ENCODE data around the gene TTYH3. TPM values are rescaled to one million over a fixed set of nuclear protein-coding genes. Genes with fewer than 3 reads are reported as not detected.

The TTYH3 gene
- total and polyA plus RNA-seq, 9 donors = 5.6 to 34.4 (median 22.0) TPM

- H3K4me3 ChIP-seq = no peak overlapping the region
These were observed 36.4 kb upstream of the TTYH3 start for GRCh38 chr7:2595258-2595860.

GRCh38 chr7:2596464-2597272 is 35.1 kb upstream of the TTYH3 start:
- Histone ChIP-seq H3K9me3 (no peaks in the 10 kb centered on the region), H3K27me3 (no peaks in the 10 kb centered on the region), H3K4me1 (ENCODE audit: insufficient read depth) (no peaks in the 10 kb centered on the region), H3K36me3 (no peaks in the 10 kb centered on the region), H3K4me3 (no peak overlapping the region), H3K27ac (no peak overlapping the region)
- intact Hi-C loops (cut with DNase I) = no loop called here
- TF ChIP-seq POLR2A (IDR thresholded peaks at IDR 0.05) (no peak), CTCF (IDR thresholded peaks at IDR 0.05) (no peak), EP300 (IDR thresholded peaks at IDR 0.05) (no peak)
- DNase-seq = no peak
- WGBS, 3 donors = 83 to 90% (median 88%) methylated on average over 22 of the region's 22 CpGs

More at GRCh38 chr7:2595258-2595860, 36.4 kb upstream of the TTYH3 start:
- H3K9me3 ChIP-seq = no peaks in the 10 kb centered on the region
- DNase-seq = no peak
- no peaks in the 10 kb centered on the region for H3K4me1 ChIP-seq (ENCODE audit: insufficient read depth)
- no peak overlapping the region for H3K27ac ChIP-seq
- no peaks in the 10 kb centered on the region for H3K36me3 ChIP-seq
- intact Hi-C loops (cut with DNase I) = no loop called here
- H3K27me3 ChIP-seq = no peaks in the 10 kb centered on the region
- WGBS, 3 donors = 89 to 91% (median 90%) methylated on average over 27 of the region's 27 CpGs
- no peak for TF ChIP-seq CTCF (IDR thresholded peaks at IDR 0.05)
- TF ChIP-seq POLR2A (IDR thresholded peaks at IDR 0.05) = no peak
- TF ChIP-seq EP300 (IDR thresholded peaks at IDR 0.05) = no peak

GRCh38 chr7:2597273-2597640 is 34.5 kb upstream of the TTYH3 start:
- intact Hi-C loops (cut with DNase I) = no loop called here
- WGBS, 3 donors = 84 to 90% (median 84%) methylated on average over 13 of the region's 13 CpGs
- H3K9me3 ChIP-seq = no peaks in the 10 kb centered on the region
- no peak overlapping the region for H3K27ac ChIP-seq
- H3K27me3 ChIP-seq = no peaks in the 10 kb centered on the region
- H3K4me1 ChIP-seq (ENCODE audit: insufficient read depth) = no peaks in the 10 kb centered on the region
- no peaks in the 10 kb centered on the region for H3K36me3 ChIP-seq
- DNase-seq = no peak
- H3K4me3 ChIP-seq = no peak overlapping the region
- TF ChIP-seq POLR2A (IDR thresholded peaks at IDR 0.05) (no peak), CTCF (IDR thresholded peaks at IDR 0.05) (no peak), EP300 (IDR thresholded peaks at IDR 0.05) (no peak)

- no peak for DNase-seq
- no peak overlapping the region for H3K4me3 ChIP-seq
- H3K4me1 ChIP-seq (ENCODE audit: insufficient read depth) = no peaks in the 10 kb centered on the region
- no peaks in the 10 kb centered on the region for H3K36me3 ChIP-seq
- no peak overlapping the region for H3K27ac ChIP-seq
- intact Hi-C loops (cut with DNase I) = no loop called here
- WGBS, 3 donors = 87 to 92% (median 88%) methylated on average over 29 of the region's 29 CpGs
- H3K9me3 ChIP-seq = no peaks in the 10 kb centered on the region
- TF ChIP-seq POLR2A (IDR thresholded peaks at IDR 0.05) (no peak), CTCF (IDR thresholded peaks at IDR 0.05) (no peak), EP300 (IDR thresholded peaks at IDR 0.05) (no peak)
- no peaks in the 10 kb centered on the region for H3K27me3 ChIP-seq
These were observed 33.5 kb upstream of the TTYH3 start for GRCh38 chr7:2598154-2598823.

Measured in ovary (tissue), 9 donors.